SK-N-SH treated with all-trans-retinoic acid at 6 μM for 48 hours (cell line): ENCODE data around the gene KRTAP23-1.

Experiments
- TSHZ2 ChIP-seq: fragments of 250-450 bp; sonication (Bioruptor Pico); IDR thresholded peaks from 2 replicates; pipeline ENCODE4 v1.5.0; 2020; ENCODE audit warnings: mild to moderate bottlenecking, moderate library complexity
- ZNF8 ChIP-seq: fragments of 450-650 bp; formaldehyde crosslinking; IDR thresholded peaks from 2 replicates; pipeline ENCODE4 v1.5.0; 2020; ENCODE audit warnings: mild to moderate bottlenecking, moderate library complexity
- TF ChIP-seq, protein P1 (sequence below): fragments of 250-450 bp; sonication (Bioruptor Pico); IDR thresholded peaks from 2 replicates; pipeline ENCODE4 v1.8.0; 2020; ENCODE audit warnings: mild to moderate bottlenecking, moderate library complexity, borderline replicate concordance
- TF ChIP-seq, protein P2 (sequence below): fragments of 250-450 bp; sonication (Bioruptor Pico); IDR thresholded peaks from 2 replicates; pipeline ENCODE4 v1.5.1; 2020; ENCODE audit warnings: low read depth, mild to moderate bottlenecking, moderate library complexity

DNA sequence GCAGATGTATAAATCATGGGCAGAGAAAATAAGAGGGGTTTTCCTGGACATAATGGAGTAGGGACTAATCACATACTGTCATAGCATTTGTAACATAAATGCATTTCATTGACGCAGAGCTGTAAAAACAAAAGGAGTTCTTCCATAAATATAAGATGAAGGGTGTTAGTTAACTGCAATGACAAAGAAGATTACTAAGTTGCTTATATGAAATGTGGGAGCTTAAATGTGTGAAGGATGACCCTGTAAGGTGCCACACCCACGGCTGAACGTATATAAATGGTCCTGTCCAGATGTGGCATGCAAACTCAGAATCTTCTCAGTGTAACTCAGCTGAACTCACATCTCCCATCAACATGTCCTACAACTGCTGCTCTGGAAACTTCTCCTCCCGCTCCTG, 47.3 kb upstream of the KRTAP23-1 start, which contains the start of gene KRTAP13-1:
- TF ChIP-seq, protein P1, sequence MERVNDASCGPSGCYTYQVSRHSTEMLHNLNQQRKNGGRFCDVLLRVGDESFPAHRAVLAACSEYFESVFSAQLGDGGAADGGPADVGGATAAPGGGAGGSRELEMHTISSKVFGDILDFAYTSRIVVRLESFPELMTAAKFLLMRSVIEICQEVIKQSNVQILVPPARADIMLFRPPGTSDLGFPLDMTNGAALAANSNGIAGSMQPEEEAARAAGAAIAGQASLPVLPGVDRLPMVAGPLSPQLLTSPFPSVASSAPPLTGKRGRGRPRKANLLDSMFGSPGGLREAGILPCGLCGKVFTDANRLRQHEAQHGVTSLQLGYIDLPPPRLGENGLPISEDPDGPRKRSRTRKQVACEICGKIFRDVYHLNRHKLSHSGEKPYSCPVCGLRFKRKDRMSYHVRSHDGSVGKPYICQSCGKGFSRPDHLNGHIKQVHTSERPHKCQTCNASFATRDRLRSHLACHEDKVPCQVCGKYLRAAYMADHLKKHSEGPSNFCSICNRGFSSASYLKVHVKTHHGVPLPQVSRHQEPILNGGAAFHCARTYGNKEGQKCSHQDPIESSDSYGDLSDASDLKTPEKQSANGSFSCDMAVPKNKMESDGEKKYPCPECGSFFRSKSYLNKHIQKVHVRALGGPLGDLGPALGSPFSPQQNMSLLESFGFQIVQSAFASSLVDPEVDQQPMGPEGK: no peak
- TF ChIP-seq ZNF8 (CRISPR knock-in tag): no peak
- TF ChIP-seq, protein P2, sequence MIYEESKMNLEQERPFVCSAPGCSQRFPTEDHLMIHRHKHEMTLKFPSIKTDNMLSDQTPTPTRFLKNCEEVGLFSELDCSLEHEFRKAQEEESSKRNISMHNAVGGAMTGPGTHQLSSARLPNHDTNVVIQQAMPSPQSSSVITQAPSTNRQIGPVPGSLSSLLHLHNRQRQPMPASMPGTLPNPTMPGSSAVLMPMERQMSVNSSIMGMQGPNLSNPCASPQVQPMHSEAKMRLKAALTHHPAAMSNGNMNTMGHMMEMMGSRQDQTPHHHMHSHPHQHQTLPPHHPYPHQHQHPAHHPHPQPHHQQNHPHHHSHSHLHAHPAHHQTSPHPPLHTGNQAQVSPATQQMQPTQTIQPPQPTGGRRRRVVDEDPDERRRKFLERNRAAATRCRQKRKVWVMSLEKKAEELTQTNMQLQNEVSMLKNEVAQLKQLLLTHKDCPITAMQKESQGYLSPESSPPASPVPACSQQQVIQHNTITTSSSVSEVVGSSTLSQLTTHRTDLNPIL (CRISPR knock-in tag): no peak
- TF ChIP-seq TSHZ2 (CRISPR knock-in tag): no peak
